ENCODE measurements around the gene TMCO6.

The TMCO6 gene

DNA sequence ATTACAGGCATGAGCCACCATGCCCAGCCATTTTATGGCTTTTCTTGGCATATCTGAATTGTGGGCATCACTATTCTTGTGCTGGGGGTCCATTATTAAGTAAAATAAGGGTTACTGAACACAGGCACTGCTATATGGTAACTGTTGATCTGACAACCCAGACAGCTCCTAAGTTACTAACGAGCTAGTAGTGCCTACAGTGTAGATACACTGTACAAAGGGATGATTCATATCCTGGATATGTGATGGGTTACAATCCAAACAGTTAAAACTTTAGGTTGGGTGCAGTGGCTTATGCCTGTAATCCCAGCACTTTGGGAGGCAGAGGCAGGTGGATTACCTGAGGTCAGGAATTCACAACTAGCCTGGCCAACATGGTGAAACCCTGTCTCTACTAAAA lies 10.5 kb upstream of the TMCO6 start:
- no peak for DNase-seq (ENCODE audit: low spot score)
- POLR2A ChIA-PET (ENCODE audit: low non-redundant PET) = no interaction called here
- no peak for TF ChIP-seq CTCF (conservative IDR thresholded peaks at IDR 0.05; ENCODE audit: low read depth)
- CTCF ChIA-PET = interaction anchor here (0.6 to 0.7 kb wide), 2 partner anchors 79 to 433 kb away, joined by 3 to 4 read pairs; no protein-coding TSS in a partner anchor
- no peak overlapping the region for H3K27ac ChIP-seq

DNA sequence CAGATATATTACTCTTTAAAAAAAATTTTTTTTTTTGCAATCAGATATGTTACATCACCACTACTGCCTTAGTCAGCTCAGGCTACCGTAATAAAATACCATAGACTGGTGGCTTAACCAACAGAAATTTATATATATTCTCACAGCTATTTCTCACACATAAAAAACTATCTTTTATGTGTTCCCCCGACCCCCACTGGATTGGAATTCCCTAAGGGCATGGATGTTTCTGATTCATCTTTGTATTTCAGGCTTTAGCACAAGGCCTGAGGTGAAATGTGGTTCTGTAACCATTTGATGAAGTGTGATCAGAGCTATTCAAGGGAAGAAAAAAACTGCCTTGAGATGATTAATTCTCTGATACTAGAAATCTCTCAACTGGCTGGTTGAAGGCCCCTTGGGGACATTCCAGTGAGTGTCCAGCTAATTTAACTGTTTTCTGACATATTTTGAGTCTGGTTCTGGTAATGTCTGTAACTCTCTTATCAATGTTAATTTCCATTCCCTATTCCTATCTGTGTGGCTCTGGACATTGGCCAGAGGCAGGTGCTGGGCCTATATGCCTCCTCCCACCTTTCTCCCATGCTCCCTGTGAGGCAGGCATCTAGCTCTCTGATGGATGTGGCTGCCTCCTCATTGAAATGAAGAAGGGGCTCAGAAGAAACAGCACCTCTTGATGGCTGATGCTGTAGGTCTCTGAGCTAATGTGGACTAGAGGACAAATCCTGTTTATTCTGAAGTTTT lies 8.8 kb upstream of the TMCO6 start:
- POLR2A ChIA-PET (ENCODE audit: low non-redundant PET) = interaction anchor here (0.6 to 1.1 kb wide), 2 partner anchors 17 to 102 kb away, joined by 3 read pairs; partner anchors contain the start of gene IK
- CTCF ChIA-PET = interaction anchor here (0.8 to 1.6 kb wide), 3 partner anchors 9 to 34 kb away, joined by 3 to 7 read pairs (median 3); partner anchors contain the start of gene TMCO6
- no peak for DNase-seq (ENCODE audit: low spot score)
- H3K27ac ChIP-seq = no peak overlapping the region
- TF ChIP-seq CTCF (conservative IDR thresholded peaks at IDR 0.05; ENCODE audit: low read depth) = no peak

DNA sequence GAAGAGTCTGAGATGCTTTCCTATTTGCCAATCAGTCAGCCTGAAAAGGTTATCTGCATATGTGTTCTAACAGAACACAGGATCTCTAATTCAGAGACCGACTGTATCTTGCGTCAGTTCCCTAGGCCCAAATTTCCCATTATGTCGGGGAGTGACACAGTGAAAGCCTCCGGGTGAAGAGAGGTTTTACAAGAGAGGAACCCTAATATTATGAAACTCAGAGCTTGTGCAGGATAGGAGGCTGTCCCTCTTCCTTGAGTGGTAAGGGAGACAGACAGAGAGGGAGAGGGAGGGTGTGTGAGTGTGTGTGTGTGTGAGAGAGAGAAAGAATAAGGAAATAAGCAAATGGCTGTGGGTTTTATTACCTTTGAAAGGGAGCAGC lies 8.2 kb upstream of the TMCO6 start:
- ChIA-PET POLR2A (ENCODE audit: low non-redundant PET) (interaction anchor here (0.6 to 1.1 kb wide), 2 partner anchors 17 to 102 kb away, joined by 3 read pairs; partner anchors contain the start of gene IK), CTCF (interaction anchor here (0.8 to 1.6 kb wide), 2 partner anchors 8 to 28 kb away, joined by 3 to 7 read pairs; partner anchors contain the start of gene TMCO6)
- TF ChIP-seq CTCF (conservative IDR thresholded peaks at IDR 0.05; ENCODE audit: low read depth) = no peak
- DNase-seq (ENCODE audit: low spot score) = no peak
- no peak overlapping the region for H3K27ac ChIP-seq

DNA sequence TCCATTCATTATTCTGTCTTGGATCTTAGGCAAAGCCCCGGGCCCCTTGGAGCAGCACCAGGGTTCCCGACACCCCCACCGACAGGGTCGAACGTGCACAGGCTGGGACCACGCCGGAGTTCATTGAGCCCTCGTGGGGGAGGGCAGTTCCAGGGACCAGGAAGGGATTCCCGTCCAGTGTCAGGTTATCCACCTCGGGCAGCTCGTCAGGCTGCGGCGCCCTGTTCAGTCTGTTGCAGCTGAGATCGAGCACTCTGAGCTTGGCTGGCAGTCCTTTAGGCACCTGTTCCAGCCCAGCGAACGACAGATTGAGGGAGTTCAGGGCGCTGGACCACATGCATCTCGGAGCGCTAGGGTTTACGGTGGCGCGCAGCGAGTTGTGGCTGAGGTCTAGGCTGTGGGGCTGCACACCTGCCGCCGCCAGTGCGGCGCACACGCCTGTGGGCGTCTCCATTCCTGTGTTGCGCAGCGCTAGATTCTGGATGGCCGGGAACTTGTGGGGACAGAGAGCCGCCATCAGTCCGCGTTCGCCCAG lies 7.4 kb upstream of the TMCO6 start:
- no peak for DNase-seq (ENCODE audit: low spot score)
- TF ChIP-seq CTCF (conservative IDR thresholded peaks at IDR 0.05; ENCODE audit: low read depth) = no peak
- POLR2A ChIA-PET (ENCODE audit: low non-redundant PET) = no interaction called here
- CTCF ChIA-PET = interaction anchor here (0.6 kb wide), 1 partner anchor 410 kb away, joined by 3 read pairs; no protein-coding TSS in a partner anchor
- peak overlapping the region; percentile 60 for H3K27ac ChIP-seq

- peak overlapping the region; percentile 60 for H3K27ac ChIP-seq
- no peak for TF ChIP-seq CTCF (conservative IDR thresholded peaks at IDR 0.05; ENCODE audit: low read depth)
- no peak for DNase-seq (ENCODE audit: low spot score)
- ChIA-PET POLR2A (ENCODE audit: low non-redundant PET) (no interaction called here), CTCF (interaction anchor here (0.6 to 0.8 kb wide), 3 partner anchors 12 to 411 kb away, joined by 3 to 5 read pairs (median 5); partner anchors contain the start of gene EIF4EBP3)
Observed at GRCh38 chr5:140632366-140633020, 6.8 kb upstream of the TMCO6 start.

DNA sequence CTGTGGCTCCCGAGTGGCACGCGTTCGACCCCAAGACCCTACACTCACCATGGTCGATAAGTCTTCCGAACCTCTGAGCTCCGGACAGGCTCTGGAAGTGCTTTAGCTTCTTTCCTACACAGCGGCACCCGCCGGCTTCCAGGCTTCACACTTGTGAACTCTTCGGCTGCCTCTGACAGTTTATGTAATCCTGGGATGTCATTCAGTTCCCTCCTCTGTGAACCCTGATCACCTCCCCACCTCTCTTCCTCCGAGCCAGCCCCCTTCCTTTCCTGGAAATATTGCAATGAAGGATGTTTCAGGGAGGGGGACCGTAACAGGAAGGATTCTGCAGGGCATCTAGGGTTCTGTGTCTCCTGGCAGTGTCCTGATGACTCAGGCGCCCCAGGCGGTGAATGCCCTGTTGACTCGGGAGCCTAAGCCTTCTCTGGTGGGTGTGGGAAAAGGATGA lies 6.2 kb upstream of the TMCO6 start, which contains the start of gene CD14:
Gene CD14, minus strand, starts transcription at position 155 of the 451 bp plus-strand sequence. Its CDS starts 104 bp downstream, at position 51.
- ChIA-PET POLR2A (ENCODE audit: low non-redundant PET) (no interaction called here), CTCF (interaction anchor here (0.7 to 0.8 kb wide), 2 partner anchors 11 to 85 kb away, joined by 5 read pairs; partner anchors contain the start of gene EIF4EBP3)
- TF ChIP-seq CTCF (conservative IDR thresholded peaks at IDR 0.05; ENCODE audit: low read depth) = no peak
- H3K27ac ChIP-seq = peak within 1 kb of the TSS; percentile 60
- peak; percentile 89 for DNase-seq (ENCODE audit: low spot score)
